CD4-positive, alpha-beta T cell treated with Interleukin-17A for 4 hours (primary cell): ENCODE results near the gene OIT3.
"Not testable (repeated sequence)": the region's sequence is repeated elsewhere in the genome, so short reads cannot be mapped to it uniquely, and the experiment has no call there.

Experiments
- DNase-seq: peaks from one replicate; pipeline ENCODE4 v3.0.0-alpha.2; 2020; ENCODE audit warnings: mixed read lengths

Gene OIT3

DNA sequence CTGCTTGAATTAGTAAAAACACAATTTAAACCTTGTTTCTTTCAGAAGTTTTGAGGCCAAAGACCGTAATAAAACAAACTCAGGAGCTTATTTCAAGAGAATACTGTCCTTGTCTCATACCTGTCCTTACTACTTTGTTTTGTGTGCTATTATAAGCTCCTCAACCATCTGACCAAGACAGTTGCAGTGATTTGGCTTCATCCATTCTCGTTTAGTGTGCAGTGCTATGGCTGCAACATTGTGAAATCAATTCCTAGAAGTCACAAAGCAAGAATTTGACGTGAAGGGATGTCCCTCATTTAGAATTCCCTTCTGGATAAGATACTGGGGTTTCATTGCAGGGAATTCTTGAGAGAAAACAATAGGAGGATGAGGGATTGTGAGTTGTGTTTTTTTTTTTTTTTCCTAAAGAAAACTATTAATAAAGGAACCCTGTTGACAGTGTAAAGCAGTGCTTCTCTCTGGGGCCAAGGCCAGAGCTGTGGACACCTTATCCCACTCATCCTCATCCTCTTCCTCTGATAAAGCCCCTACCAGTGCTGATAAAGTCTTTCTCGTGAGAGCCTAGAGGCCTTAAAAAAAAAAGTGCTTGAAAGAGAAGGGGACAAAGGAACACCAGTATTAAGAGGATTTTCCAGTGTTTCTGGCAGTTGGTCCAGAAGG is at the start of gene OIT3:
Gene OIT3 (plus strand): TSS at position 604 of the 663 bp plus-strand sequence. CDS start 60 bp downstream, outside the sequence.
- DNase-seq, result no peak

DNA sequence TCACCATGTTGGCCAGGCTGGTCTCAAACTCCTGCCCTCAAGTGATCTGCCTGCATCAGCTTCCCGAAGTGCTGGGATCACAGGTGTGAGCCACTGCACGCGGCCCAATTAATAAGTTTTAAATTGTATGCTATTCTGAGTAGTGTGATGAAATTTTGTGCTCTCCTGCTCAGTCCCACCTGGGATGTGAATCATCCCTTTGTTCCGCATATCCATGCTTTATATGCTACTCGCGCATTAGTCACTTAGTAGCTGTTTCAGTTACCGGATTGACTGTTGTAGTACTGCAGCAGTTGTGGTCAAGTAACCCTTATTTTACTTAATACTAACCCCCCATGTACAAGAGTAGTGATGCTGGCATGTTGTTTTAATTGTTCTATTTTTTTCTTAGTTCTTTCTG is 47.3 kb upstream of the OIT3 start:
- DNase-seq, result no peak

DNA sequence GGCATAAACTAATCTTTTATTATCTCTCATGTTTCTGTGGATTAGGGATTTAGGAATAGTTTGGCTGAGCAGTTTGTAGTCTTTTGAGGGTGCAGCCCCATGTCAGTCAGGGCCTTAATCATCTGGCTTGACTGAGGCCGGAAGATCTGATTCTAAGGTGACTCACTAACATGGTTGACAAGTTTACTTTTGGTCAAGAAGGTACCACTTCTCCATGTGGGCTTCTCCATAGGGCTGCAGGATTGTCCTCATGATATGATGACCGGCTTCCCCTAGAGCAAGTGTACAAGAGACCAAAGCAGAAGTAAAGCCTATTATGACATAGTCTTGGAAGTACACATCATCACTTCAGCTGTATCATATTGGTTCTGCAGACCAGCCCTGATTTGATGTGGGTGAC is 45.9 kb upstream of the OIT3 start:
- DNase-seq, result no peak

DNA sequence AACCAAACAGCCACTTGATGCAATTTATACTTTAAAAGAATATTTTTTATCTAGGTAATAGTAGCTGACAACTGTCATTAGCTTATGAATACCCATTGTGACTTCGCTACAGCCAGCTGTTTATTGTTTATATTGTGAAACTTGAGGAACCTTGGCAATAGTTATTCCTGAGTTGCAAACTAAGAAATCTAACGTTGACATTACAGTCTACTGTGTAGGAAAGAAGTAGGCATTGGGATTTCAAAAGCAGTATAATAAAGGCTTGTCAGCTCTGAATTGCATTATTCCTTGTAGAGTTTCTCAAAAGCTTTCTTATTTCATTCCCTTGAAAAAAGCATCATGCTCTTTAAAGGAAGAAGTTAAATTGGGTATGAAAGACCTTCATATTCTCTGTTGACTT is 42.7 kb upstream of the OIT3 start:
- no peak for DNase-seq

DNA sequence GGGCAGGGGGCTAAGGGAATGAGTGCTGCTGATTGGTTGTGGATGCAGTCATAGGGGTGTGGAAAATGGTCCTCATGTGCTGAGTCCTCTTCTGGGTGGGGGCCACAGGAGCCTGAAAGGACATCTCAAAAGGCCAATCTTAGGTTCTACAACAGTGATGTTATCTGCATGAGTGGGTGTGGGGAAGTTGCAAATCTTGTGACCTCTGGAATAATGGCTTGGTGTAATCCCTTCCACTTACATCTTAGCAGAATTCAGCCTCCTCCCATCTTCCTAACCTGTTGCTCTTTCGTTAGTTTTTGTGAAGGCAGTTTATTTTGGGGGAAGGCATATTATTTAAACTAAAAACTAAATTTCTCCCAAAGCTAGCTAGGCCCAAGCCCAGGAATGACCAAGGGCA is 42.0 kb upstream of the OIT3 start:
- no peak for DNase-seq

DNA sequence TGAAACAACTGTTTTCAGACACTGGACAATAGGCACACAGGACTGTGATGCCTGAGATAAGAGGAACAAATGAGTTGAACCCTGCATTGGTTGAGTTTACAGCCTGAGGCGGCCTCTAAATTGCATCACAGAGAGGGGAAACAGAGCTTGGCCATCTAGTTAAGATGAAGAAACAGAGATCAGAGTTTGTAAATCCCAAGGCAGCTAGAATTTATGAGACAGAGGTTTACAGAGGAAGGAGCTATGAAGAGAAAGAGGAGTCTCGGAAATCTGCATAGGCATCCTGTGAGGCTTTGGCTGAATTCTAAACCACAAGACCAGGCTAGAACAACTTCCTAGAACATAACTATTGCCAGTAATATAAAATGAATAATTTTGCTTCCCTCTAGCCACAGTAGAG is 41.0 kb upstream of the OIT3 start:
- DNase-seq, result no peak

DNA sequence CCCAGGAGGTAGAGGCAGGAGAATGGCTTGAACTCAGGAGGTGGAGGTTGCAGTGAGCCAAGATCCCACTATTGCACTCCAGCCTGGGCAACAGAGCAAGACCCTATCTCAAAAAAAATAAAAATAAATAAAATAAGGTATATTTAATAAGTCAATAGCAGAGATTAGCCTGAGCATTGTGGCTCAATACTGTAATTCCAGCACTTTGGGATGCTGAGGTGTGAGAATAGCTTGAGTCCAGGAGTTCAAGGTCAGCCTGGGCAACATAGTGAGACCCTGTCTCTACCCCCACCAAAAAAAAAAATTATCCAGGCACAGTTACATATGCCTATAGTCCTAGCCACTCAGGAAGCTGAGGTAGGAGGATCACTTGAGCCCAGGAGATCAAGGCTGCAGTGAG is 38.4 kb upstream of the OIT3 start:
- no peak for DNase-seq

DNA sequence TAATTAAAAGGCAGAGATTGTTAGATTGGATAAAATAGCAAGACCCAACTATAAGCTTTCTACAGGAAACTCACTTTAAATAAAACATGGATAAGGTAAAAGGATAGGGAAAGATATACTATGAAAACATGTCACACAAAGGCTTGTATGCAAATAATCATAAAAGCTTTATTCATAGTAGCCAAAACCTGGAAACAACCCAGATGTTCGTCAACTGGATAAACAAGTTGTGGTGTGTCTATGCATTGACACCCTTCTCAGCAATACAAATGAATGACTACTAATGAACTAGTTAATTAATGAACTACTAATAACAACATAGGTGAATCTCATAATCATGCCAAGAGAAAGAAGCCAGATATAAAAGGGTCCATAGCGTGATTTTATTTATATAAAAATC is 37.7 kb upstream of the OIT3 start:
- no peak for DNase-seq

DNA sequence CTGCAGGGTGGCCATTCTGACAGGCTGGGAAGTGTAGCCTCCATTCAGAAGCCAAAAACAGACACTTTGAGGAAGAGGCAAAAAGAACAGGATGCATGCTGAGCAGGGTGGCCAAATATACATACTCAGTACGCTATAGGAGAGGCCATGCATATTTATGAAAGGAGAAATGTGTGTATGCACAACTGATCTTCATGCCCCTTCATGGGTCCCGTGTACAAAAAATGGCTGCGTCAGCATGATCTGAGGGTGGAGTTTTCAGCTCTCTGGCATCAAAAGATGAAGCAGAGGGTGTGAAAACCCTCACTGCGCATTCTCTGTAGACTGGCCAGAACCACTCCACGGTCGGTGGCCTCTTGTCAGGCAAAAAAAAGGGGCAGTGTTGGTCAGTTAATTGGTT is 35.5 kb upstream of the OIT3 start:
- DNase-seq, result no peak

DNA sequence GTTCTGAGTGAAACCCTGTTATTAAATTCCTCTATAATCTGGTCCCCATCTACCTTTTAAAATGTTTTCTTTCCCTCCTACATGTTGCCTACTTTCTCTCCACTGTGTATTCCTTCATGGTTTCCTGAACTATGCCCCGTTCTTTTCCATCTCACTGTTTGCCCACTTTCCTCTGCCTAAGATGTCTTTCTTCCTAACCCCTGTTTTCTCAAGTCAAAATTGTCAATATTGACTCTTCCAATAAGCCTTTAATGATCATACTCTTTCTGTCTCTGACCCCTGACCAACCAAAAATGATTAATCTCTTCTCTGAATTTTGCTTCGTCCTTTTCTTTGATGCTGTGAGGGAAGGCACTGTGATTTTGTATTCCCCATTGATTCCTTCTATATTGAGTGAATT is 30.6 kb upstream of the OIT3 start:
- DNase-seq, result no peak

DNA sequence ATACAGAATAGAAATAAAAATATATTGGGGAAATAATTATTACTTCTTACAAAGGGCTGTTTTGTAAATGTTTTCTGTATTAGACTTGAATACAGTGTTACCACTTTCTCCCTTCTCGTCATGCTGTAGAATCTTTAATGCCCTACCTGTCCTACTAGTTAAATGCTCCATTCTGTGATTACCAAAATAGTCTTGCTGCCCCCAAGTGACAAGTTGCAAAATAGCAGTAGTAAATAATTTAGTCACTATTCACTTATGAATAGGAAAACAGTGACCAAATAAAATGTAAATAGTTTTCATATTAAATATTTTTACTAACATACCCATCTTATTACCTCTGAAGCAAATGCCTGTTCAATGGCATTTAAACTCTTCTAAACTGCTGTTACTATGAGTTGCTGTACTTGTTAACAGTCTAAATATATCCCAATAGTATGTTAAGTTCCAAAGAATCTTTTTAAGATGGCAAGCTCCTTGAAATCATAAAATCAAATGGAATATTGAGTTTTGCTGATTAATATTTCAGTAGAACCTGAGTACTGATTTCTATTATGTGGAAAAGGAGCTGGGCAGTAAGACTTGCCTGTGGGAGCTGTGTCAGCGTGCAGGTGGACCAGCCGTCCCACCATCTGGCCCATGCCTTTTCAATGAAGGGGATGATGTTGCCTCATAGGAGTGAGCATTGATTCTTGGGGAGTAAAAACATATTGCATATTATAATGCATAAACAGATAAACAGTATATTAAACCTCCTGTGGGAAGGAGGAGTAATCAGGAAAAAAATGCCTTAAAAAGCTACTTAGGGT is 18.1 kb upstream of the OIT3 start:
- no peak for DNase-seq

DNA sequence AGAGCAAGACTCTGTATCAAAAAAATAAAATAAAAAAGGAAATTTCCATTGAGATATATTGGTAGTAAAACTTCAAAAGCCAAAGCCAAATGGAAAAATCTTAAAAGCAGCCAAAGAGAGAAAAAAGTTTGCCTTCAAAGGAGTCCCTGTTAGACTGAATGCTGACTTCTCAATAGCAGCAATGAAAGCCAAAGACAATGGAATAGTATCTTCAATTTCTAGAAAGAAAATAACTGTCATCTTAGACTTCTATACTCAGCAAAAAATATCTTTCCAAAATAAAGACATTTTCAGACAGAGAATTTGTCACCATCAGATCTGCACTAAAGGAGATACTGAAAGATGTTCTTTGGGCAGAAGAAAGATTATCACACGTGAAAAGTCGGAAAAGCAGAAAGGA is 14.3 kb upstream of the OIT3 start:
- no peak for DNase-seq

DNA sequence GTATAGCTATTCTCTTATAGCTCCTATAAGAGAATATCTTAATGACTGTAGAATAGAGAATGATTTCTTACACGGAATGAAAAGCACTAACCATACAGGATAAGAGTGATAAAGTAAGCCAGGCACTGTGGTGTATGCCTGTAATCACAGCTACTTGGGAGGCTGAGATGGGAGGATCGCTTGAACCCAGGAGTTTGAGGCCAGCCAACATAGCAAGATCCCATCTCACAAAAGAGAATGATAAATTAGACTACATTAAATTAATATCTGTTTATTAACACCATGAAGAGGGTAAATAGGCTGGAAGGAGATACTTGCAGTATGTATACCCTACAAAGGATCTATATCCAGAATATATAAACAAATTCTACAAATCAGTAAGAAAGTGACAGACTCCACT is 12.2 kb upstream of the OIT3 start:
- no peak for DNase-seq

DNA sequence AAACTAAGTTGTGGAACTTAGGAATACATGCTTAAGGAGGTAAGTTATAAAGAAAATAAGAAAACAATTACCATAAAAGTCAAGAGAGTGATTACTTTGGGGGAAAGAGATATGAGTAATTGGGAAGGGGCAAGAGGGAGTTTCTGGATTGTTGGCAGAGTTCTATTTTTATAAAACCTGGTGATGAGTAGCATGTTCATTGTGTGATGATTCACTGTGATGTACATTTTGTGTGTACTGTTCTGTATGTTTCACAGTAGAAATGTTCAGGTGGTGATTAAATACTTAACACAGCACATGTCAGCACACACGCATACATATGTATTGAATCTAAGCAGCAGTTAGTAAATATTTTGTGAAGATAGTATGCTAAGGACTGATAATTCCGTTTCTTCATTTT is 9.7 kb upstream of the OIT3 start:
- DNase-seq, result no peak

DNA sequence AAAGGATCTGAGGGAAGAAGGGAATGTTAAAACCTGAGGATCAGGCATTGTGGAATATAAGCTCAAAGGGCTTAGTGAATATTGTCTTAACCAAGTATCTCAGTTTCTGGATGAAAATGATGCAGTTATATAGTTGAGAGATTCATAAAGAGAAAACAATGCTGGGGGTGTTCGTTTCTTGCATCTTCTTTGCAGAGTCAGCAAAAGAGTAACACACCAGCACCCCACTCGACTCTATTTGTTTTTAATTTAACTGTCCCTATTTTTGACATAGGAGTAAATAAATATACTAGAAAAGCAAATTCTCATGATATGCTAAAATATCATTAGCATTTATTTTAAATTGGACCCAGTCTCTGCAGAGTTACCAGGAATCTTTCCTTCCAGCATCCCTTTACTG is 7.6 kb upstream of the OIT3 start:
- DNase-seq, result no peak

DNA sequence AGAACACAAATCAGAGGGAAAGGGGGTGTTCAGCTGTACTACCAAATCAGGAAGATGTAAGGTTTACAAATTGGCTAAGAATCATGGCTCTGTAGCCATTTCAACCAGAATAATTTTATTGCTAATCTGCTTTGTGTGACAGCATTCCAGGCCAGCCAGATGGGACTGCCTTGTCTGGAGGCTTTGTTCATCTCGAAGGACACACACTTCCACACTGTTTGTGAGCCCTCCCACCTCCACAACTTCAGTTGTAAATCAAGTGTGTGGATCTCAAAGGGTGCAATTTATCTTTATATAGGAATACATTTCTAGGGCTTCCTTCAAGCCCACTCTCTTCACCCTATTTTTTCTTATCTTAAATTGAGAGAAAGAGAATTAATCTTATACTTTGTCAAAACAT is 6.9 kb upstream of the OIT3 start:
- DNase-seq, result no peak

DNA sequence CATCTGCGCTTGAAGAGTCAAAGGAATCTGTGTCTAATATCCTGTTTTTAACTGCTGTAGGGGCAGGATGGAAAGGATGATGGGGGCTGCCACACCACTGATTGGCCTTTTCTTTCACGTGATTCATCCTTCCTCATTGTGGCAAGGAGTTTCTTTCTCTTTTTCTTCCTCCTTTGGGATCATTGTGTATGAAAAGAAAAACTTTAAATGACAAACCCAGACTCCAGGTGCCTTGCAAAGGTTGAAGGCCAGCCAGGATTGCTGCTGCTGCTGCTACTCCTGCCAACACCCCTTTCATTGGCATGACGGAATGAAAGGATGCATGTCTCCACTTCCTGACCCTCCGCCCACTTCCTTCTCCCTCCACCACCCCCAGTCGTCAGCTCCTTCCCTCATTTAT is 6.5 kb upstream of the OIT3 start:
- no peak for DNase-seq

DNA sequence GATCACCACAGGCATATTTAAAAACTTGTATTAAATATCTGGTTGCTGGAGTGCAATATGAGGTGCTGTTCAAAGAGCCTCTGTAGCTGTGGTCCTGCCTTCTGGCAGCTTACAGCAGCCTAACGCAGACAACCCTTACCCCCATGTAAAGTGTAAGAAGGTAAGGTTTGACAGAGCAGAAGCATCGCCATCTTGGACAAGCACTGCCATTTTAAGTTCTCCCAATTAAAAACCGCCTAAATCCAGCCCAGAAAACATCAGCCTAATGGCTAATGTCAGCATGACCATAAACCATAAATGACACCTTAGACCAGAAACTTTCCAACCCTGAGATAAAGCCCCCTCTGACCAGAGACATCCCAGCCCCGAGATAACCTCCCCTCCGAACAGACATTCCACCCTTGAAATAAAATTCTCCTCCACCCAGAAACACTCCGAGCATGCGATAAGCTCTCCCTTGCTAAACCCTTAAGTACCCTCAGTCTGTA is 5.3 kb upstream of the OIT3 start:
- DNase-seq, result no peak

DNA sequence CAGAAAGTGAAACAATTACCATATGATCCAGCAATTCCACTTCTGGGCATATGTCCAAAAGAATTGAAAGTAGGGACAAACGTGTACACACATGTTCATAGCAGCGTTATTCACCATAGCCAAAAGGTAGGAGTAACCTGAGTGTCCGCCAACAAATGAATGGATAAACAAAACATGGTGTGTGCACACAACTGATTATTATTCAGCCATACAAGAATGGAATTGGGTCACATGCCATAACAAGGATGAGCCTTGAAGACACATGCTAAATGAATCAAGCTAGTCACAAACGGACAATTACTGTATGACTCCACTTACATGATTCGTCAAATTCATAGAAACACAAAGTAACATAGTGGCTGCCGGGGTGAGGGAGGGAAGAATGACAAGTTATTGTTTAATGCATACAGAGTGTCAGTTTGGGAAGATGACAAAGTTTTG is 4.1 kb upstream of the OIT3 start:
- DNase-seq, result no peak

DNA sequence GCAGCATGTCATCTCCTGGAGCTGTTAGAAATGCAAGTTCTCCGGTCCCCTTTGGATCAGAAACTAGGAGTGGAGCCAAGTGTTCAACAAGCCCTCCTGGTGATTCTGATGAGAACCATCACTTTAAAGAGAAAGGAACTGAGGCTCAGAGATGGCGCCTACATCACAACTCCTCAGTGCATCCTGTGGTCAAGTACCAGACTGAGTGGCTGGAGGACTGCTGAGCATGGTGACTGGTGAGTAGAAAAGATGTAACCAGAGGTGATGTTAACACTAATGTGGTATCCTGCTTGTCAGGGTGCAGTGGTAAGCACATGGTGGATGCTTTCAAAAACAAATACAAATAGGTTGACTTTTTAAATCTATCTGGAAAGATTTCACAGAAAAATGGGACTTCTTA is 3.5 kb upstream of the OIT3 start:
- DNase-seq, result no peak

DNA sequence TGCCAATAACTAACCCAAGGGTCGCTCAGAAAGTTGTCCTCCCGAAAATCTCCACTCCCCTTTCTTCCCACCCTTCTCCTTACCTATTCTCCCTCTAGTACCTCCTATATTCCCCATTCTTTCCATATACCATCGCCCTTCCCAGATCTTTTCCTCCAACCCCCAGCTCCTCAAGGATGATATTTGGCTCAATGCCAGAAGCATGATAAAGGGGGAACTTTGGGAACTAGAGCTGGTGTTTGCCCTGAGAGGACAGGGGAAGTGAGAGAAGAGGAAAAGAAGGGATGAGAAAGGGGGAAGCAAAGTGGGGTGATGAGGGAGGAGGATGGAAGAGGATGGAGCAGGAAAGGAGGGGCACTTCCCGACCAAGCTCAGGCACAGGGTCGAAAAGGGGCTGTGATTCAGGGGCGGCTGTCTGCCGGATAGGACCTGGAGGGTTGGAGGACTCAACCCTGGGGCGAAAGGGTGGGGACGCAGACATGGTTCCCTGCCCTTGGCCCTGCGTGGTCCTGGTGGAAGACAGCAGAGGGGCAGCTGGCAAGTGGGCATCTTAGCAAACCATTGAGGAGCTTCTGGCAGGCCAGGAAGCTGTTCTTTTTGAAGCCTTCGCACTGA is 1.8 kb downstream of the OIT3 start:
- no peak for DNase-seq

DNA sequence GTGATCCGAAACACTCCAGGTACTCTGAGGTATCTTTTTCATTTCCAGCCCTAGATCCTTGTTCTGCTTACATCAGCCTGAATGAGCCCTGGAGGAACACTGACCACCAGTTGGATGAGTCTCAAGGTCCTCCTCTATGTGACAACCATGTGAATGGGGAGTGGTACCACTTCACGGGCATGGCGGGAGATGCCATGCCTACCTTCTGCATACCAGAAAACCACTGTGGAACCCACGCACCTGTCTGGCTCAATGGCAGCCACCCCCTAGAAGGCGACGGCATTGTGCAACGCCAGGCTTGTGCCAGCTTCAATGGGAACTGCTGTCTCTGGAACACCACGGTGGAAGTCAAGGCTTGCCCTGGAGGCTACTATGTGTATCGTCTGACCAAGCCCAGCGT is 5.1 kb downstream of the OIT3 start:
- DNase-seq, result no peak

DNA sequence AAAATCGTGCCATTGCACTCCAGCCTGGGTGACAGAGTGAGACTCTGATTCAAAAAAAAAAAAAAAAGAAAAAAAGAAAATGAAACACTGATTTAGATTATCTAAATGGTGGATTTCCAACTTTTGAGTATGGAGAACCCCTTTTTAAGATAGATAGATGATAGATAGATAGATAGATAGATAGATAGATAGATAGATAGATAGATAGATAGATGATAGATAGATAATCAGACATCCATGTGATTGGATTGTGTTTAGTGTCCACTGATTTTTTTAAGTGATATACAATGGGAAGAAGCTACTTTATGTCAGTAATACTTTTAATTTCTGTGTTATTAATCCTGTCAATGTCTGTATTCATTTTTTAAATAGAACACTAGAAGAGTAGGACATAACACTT is 6.0 kb downstream of the OIT3 start:
- DNase-seq, result no peak

DNA sequence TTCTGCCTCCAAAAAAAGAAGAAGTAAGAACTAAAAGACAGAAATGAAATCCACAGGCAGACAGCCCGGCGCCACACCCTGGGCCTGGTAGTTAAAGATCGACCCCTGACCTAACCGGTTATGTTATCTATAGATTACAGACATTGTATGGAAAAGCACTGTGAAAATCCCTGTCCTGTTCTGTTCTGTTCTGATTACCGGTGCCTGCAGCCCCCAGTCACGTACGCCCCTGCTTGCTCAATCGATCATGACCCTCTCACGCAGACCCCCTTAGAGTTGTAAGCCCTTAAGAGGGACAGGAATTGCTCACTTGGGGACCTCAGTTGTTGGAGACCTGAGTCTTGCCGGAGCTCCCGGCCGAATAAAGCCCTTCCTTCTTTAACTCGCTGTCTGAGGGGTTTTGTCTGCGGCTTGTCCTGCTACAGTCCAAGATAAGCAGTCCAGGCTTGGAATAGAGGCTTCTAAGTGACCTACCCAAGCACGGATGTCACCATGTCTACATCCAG is 10.5 kb downstream of the OIT3 start:
- DNase-seq, result not testable (repeated sequence)
